Panc1 (cell line): ENCODE results near the gene INPP5A. TPM values are rescaled to one million over a fixed set of nuclear protein-coding genes. Genes with fewer than 3 reads are reported as not detected.

Source experiments
- ATAC-seq: fragments of 200-7000 bp; cut with Tn5 transposase; 2 replicates; pipeline ENCODE4 v1.9.1; 2020; ENCODE audit warnings: mild to moderate bottlenecking, moderate library complexity
- BruUV-seq: library from RNA; stranded (reverse); fragments of 400-500 nt; replicated peaks from 2 replicates; lab custom pipeline; 2021; lab: Mats Ljungman, UMichigan
- CTCF ChIA-PET: fragments of 300-600 bp; sonication (Branson Sonifier 250); formaldehyde crosslinking; loops from one replicate; lab custom pipeline; 2022; ENCODE audit warnings: antibody characterized with exemption; lab: Charles Lee
- POLR2A ChIA-PET: fragments of 300-600 bp; sonication (Branson Sonifier 250); formaldehyde crosslinking; loops from one replicate; lab custom pipeline; 2022; ENCODE audit warnings: antibody characterized with exemption; lab: Charles Lee
- DNase-seq: peaks from one replicate; pipeline ENCODE4 v3.0.0-alpha.2; 2010; ENCODE audit warnings: low read depth, low spot score
- H3K27ac ChIP-seq: 2 replicates; pipeline ENCODE4 v1.5.1; 2011; ENCODE audit warnings: mild to moderate bottlenecking, low read length, inconsistent platforms
- H3K27me3 ChIP-seq: fragments of 200-500 bp; sonication (Bioruptor generic); 2 replicates; pipeline ENCODE4 v1.6.0; 2014; ENCODE audit warnings: low read length, inconsistent platforms; ENCODE audit not compliant: control insufficient read depth, insufficient read depth
- H3K36me3 ChIP-seq: fragments of 200-500 bp; sonication (Bioruptor generic); 2 replicates; pipeline ENCODE4 v1.5.1; 2014; ENCODE audit warnings: inconsistent platforms, mild to moderate bottlenecking, low read length, moderate library complexity; ENCODE audit not compliant: control insufficient read depth, insufficient read depth
- H3K4me1 ChIP-seq: 2 replicates; pipeline ENCODE4 v1.5.1; 2011; ENCODE audit warnings: inconsistent platforms, mild to moderate bottlenecking, low read length, moderate library complexity; ENCODE audit not compliant: control insufficient read depth, insufficient read depth
- H3K4me3 ChIP-seq, 2 experiments: 2 replicates each; pipeline ENCODE4 v1.5.1; 2011 to 2012; ENCODE audit warnings: low read depth in 2 of 2, low read length in 2 of 2, mild to moderate bottlenecking in 2 of 2, inconsistent platforms in 1 of 2, moderate library complexity in 1 of 2
- H3K9me3 ChIP-seq: fragments of 200-500 bp; sonication (Bioruptor generic); 2 replicates; pipeline ENCODE4 v1.5.1; 2014; ENCODE audit warnings: low read depth, mild to moderate bottlenecking, inconsistent platforms, low read length, moderate library complexity; ENCODE audit not compliant: control insufficient read depth, insufficient read depth
- CTCF ChIP-seq: fragments of 450-650 bp; IDR thresholded peaks from 2 replicates; pipeline ENCODE4 v1.5.1; 2017; ENCODE audit warnings: mild to moderate bottlenecking
- POLR2AphosphoS5 ChIP-seq: IDR thresholded peaks from 2 replicates; pipeline ENCODE4 v1.6.1; 2012; ENCODE audit warnings: mild to moderate bottlenecking, low read depth, low read length, moderate library complexity
- REST ChIP-seq, 2 experiments: IDR thresholded peaks; 2 replicates each; pipeline ENCODE4 v1.6.1; 2011 to 2012; ENCODE audit warnings: low read depth in 2 of 2, control low read depth in 1 of 2, low read length in 1 of 2, mild to moderate bottlenecking in 1 of 2, moderate library complexity in 1 of 2; ENCODE audit not compliant: insufficient read depth in 1 of 2
- SIN3A ChIP-seq: IDR thresholded peaks from 2 replicates; pipeline ENCODE4 v1.6.1; 2012; ENCODE audit warnings: low read depth, mild to moderate bottlenecking, low read length, moderate library complexity, borderline replicate concordance; ENCODE audit not compliant: insufficient read depth
- TCF7L2 ChIP-seq: IDR thresholded peaks from 2 replicates; pipeline ENCODE4 v1.6.1; 2011; ENCODE audit warnings: mild to moderate bottlenecking, low read depth, low read length, inconsistent platforms
- in situ Hi-C: cut with HindIII; loops from 2 replicates; pipeline ENCODE4 v1.10.0; 2016; ENCODE audit warnings: low sequenced_read_pairs, low pct_unique_long_range_greater_than_20kb
- intact Hi-C: fragments of 100-400 bp; cut with micrococcal nuclease; formaldehyde crosslinking; loops from one replicate; pipeline ENCODE4 v1.10.0; 2022; ENCODE audit not compliant: unreplicated experiment
- total RNA-seq: library from RNA; stranded (reverse); gene quantifications from one replicate; pipeline ENCODE4 v1.2.1, GENCODE V29; 2021; ENCODE audit not compliant: unreplicated experiment

INPP5A gene
- total RNA-seq, 1 experiment from 2014 or later: 60.0 TPM

GRCh38 chr10:132536241-132536876 lies 1.2 kb upstream of the INPP5A start:
- Histone ChIP-seq H3K36me3 (no peaks in the 10 kb centered on the region), H3K4me1 (peaks cover 69% of the 10 kb centered on the region), H3K27ac (peak overlapping the region; percentile 83), H3K9me3 (peaks cover 4% of the 10 kb centered on the region; the same call in 1 of the 2 replicates), H3K27me3 (no peaks in the 10 kb centered on the region), H3K4me3 (peak overlapping the region; percentile 66 to 73)
- in situ Hi-C loops: no loop called here
- TF ChIP-seq POLR2AphosphoS5 (no peak), REST (IDR thresholded peaks at IDR 0.05; ENCODE audit: insufficient read depth in 1 of 2, low read depth in 2 of 2, low read length in 1 of 2) (no peak), CTCF (no peak), TCF7L2 (0 out of 2 replicates have a peak, but pooled peaks have one; percentile 30), SIN3A (no peak; the same call in 1 of the 2 replicates)
- intact Hi-C loops: loop anchor here (2.0 kb wide), 1 partner anchor 78 kb away; no protein-coding TSS in a partner anchor
- ChIA-PET POLR2A (no interaction called here), CTCF (interaction anchor here (0.6 kb wide), 2 partner anchors 69 to 669 kb away, joined by 3 to 4 read pairs; no protein-coding TSS in a partner anchor)
- TSS peak; percentile 71 for BruUV-seq
- ATAC-seq: peak; percentile 15
- DNase-seq: no peak

GRCh38 chr10:132536877-132537683 lies 507 bp upstream of the INPP5A start:
- Histone ChIP-seq H3K36me3 (no peaks in the 10 kb centered on the region), H3K27me3 (no peaks in the 10 kb centered on the region), H3K27ac (peak overlapping the region; percentile 83), H3K4me1 (peaks cover 75% of the 10 kb centered on the region), H3K9me3 (no peaks in the 10 kb centered on the region; the same call in 1 of the 2 replicates), H3K4me3 (peak overlapping the region; percentile 66 to 73)
- in situ Hi-C loops: no loop called here
- POLR2A ChIA-PET: interaction anchor here (0.6 kb wide), 1 partner anchor 604 kb away, joined by 3 read pairs; no protein-coding TSS in a partner anchor
- DNase-seq: peak; percentile 82
- TF ChIP-seq TCF7L2: peak; percentile 17; the same call in 1 of the 2 replicates
- no peak for TF ChIP-seq POLR2AphosphoS5
- TF ChIP-seq CTCF: peak; percentile 70; the same call in 1 of the 2 replicates
- CTCF ChIA-PET: interaction anchor here (0.6 kb wide), 1 partner anchor 668 kb away, joined by 3 read pairs; no protein-coding TSS in a partner anchor
- intact Hi-C loops: loop anchor here (2.0 kb wide), 1 partner anchor 78 kb away; no protein-coding TSS in a partner anchor
- no TSS peak for BruUV-seq
- ATAC-seq: peak; percentile 87
